ENCODE results near the gene CCDC69. TPM values are rescaled to one million over a fixed set of nuclear protein-coding genes. Genes with fewer than 3 reads are reported as not detected.

Gene CCDC69
- total RNA-seq, 1 experiment from 2014 or later, result 0.08 TPM

DNA sequence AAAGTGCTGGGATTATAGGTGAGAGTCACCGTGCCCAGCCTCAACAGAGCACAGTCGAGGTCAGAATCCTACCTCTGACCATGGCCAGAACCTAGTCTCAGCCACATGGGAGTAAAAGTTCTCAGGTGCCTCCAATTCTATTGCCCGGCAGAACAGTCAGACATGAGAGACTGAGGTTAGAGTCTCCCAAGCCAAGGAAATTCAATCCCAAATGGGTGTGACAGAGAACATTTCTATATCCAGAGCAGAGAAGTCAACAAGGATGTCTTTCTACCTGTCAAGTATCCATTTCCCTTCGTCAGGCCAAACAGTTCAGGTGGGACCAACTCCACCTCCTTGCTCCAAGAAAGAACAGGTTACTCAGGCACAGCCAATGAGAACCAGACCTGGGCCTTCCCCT is 76.9 kb downstream of the CCDC69 start:
- Histone ChIP-seq H3K36me3 (peaks cover 68% of the 10 kb centered on the region), H3K27ac (no peak overlapping the region), H3K4me1 (no peaks in the 10 kb centered on the region; the same call in 1 of the 2 replicates), H3K9me3 (replicated peaks) (no peaks in the 10 kb centered on the region), H3K4me3 (no peak overlapping the region), H3K27me3 (no peaks in the 10 kb centered on the region)
- DNase-seq, result no peak

DNA sequence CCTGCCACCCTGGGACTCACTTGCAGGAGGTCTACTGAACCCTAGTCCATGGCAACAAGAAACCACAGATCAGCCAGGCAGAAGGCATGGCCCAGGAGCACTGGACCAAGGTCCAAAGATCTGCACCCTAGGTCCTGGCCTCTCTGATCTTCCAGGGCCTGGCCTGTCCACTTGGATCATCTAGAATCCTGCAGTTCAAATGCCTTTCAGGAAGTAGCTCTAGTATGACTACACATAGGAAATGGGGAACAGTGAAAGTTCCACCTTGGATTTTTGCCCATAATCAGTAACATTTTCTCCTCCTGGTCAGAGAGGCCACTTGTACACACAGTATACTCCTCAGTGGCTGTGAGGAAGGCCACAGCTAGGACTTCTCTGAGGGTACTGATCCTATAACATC is 77.8 kb downstream of the CCDC69 start:
- Histone ChIP-seq H3K9me3 (replicated peaks) (no peaks in the 10 kb centered on the region), H3K27me3 (no peaks in the 10 kb centered on the region), H3K27ac (no peak overlapping the region), H3K4me3 (no peak overlapping the region), H3K4me1 (no peaks in the 10 kb centered on the region; the same call in 1 of the 2 replicates), H3K36me3 (peaks cover 67% of the 10 kb centered on the region)
- DNase-seq, result no peak

DNA sequence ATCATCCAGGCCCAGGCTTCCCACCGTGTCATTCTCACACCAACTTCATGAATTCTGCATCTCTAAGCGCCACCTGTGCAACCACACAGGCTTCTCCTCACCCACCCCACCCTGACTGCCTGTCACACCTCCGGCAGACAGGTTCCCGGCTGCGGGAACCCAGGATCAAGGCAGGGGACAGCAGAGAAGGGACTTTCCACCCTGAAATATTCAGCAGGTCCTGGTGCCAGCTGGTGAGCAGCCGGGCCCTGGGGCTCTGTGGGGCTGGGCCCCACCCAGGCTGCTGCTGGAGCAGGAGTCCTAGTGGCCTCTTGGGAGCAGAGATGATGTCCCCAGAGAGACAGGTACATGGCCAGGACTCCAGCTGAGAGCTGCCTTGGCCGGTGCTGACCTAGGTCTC is 79.0 kb downstream of the CCDC69 start:
- Histone ChIP-seq H3K9me3 (replicated peaks) (no peaks in the 10 kb centered on the region), H3K27me3 (no peaks in the 10 kb centered on the region), H3K4me3 (no peak overlapping the region), H3K4me1 (no peaks in the 10 kb centered on the region), H3K27ac (no peak overlapping the region), H3K36me3 (peaks cover 66% of the 10 kb centered on the region)
- DNase-seq, result no peak

DNA sequence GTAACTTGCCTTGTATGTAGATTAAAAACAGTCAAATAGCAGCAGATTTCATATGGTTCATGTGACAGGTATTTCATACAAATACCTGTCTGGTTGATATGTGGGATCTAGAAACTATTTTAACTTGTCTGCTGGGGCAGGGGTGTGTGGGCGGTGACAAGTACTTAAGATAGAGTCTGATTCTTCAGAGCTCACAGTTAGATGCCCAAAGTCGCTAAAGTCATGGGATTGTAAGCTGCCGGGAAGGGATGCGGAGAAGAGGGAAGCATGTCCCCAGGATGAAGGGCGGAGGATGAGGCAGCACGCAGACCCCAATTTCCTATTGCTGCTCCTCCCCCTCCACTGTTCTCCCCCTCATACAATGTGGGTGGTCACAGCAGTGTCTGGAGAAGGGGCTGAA is 79.6 kb downstream of the CCDC69 start:
- no peaks in the 10 kb centered on the region for H3K9me3 ChIP-seq (replicated peaks)
- no peaks in the 10 kb centered on the region for H3K4me1 ChIP-seq
- no peaks in the 10 kb centered on the region for H3K27me3 ChIP-seq
- no peak for DNase-seq
- H3K36me3 ChIP-seq, result peaks cover 72% of the 10 kb centered on the region
- no peak overlapping the region for H3K4me3 ChIP-seq
- H3K27ac ChIP-seq, result no peak overlapping the region

DNA sequence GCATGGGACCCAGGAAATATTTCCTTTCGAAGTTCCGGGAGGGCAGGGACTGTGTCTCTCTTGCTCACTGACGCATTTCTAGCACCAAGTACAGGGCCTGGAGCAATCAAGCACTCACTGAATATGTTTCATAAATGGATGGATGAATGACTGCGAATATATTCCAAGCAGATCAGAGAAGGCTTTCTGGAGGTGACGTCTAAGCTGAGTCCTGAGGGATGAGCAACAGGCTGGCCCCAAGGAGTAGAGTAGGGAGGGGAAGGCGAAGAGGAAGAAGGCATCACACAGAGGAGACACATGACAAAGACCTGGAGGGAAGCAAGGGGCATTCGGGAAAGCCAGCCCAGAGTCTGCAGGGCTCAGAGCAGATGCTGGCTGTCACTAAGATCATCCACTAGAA is 80.2 kb downstream of the CCDC69 start:
- Histone ChIP-seq H3K4me3 (no peak overlapping the region), H3K9me3 (replicated peaks) (no peaks in the 10 kb centered on the region), H3K27ac (no peak overlapping the region), H3K27me3 (no peaks in the 10 kb centered on the region), H3K36me3 (peaks cover 77% of the 10 kb centered on the region), H3K4me1 (no peaks in the 10 kb centered on the region)
- DNase-seq, result no peak

DNA sequence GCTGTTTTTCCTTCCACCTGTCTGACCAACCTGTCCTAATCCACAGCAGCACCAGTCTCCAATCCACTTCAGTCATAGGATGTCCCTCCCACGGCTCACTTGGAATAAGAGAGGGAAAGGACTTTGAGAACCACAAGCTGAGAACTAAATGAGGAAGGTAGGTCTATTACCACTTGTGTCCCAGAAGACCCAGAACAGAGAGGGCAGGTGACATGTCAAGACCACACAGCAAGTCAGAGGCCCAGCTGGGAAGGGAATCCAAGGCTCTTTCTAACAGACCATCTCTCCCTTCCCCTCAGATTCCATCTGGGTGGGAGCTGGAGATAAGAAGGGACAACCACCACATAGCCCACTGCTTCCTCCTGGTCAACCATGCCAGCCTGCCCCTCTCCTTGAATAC is 81.0 kb downstream of the CCDC69 start:
- no peak overlapping the region for H3K27ac ChIP-seq
- H3K4me1 ChIP-seq, result no peaks in the 10 kb centered on the region
- DNase-seq, result no peak
- no peaks in the 10 kb centered on the region for H3K27me3 ChIP-seq
- H3K9me3 ChIP-seq (replicated peaks), result no peaks in the 10 kb centered on the region
- H3K36me3 ChIP-seq, result peaks cover 76% of the 10 kb centered on the region
- H3K4me3 ChIP-seq, result no peak overlapping the region

DNA sequence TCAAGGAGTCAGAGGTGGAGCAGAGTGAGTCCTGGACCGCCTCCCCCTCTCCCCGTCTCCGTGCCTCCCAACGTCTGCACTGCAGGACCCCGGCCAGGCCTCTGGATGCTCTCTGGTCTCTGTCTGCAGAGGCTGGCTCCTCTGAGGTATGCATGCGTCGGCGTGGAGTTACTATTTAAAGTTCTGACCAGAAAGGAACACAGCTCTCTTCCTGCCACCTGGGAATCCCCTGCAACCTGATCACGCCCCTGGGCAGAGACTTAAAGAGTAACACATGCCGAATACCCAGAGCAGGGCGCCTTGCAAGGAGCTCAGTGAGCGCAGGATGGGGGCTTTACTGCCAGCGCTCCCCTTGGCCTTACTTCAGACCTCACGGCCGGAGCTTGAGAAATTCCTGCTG is 82.4 kb downstream of the CCDC69 start:
- Histone ChIP-seq H3K4me1 (no peaks in the 10 kb centered on the region), H3K4me3 (no peak overlapping the region), H3K27ac (no peak overlapping the region), H3K36me3 (peaks cover 76% of the 10 kb centered on the region), H3K27me3 (no peaks in the 10 kb centered on the region), H3K9me3 (replicated peaks) (no peaks in the 10 kb centered on the region)
- DNase-seq, result no peak

DNA sequence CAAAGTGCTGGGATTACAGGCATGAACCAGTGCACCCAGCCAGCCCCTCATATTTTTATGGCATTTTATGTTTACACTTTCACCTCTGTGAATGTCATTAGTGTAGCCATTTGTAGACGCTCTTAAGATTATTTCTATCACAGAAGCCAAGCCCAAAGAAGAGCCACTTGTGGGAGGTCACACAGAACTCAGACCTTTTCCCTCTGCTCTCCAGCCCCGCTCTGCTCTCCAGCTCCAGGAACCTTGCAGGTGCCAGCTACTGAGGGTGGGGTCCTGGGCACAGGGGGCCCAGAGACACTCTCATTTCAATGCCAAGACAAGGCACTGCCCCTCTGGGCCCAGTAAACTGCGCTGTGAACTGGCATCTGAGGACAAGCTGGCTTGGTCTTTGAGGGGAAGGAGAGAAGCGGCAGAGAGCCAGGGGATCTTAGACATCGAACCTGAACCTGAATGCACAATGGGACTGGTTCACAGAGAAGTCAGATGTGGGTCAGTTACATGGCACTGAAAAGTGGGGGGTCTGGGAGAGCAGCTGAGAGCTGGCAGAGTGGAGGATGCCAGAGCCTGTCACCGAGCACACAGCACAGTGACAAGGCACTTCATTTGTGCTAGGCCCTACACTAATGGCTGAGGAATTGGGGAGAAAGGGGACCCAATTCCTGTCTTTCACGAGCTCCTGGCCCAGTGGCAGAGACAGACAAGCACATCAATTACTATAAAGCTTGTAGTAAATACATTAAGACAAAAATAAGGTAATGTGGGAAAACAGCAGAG is 83.0 kb downstream of the CCDC69 start:
- no peak overlapping the region for H3K27ac ChIP-seq
- H3K36me3 ChIP-seq, result peaks cover 76% of the 10 kb centered on the region
- no peak for DNase-seq
- H3K4me1 ChIP-seq, result no peaks in the 10 kb centered on the region
- H3K27me3 ChIP-seq, result no peaks in the 10 kb centered on the region
- H3K4me3 ChIP-seq, result no peak overlapping the region
- no peaks in the 10 kb centered on the region for H3K9me3 ChIP-seq (replicated peaks)

DNA sequence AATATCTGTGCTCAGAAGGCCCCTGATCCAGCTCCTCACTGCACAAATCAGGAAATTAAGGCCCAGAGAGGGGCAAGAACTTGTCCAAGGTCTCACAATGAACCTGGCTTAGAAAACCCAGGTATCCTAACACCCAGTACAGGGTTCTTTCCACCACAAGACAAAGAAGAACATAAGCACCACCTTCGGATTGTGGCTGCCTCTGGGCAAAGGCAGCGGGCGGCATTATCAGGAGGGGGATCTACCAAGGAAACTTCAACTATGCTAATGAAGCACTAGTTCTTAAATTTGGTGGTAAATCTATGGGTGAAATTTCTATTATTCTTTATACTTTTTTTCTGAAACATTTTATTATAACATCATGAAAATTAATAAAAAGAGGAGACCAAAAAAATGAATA is 84.2 kb downstream of the CCDC69 start:
- H3K4me1 ChIP-seq, result no peaks in the 10 kb centered on the region
- H3K27ac ChIP-seq, result no peak overlapping the region
- peaks cover 81% of the 10 kb centered on the region for H3K36me3 ChIP-seq
- no peak for DNase-seq
- no peak overlapping the region for H3K4me3 ChIP-seq
- no peaks in the 10 kb centered on the region for H3K27me3 ChIP-seq
- H3K9me3 ChIP-seq (replicated peaks), result no peaks in the 10 kb centered on the region

DNA sequence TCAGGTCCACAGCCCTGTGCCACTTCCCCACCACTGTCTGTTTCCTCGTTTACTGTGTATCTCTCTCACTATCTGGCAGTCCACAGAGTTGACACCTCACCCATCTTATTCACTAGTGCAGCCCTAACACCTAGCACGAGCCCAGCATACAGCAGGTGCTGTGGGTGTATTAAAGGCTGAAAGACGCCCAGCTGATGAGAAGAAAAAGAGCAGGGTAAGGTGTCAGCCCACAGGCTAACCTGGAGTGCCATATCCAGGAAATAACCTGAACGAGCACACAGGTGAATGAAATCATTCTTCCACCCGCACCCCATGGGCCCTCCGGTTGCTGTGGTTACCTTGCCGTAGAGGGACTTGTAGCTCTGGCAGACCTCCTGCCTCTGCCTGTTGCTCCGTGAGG is 84.9 kb downstream of the CCDC69 start:
- H3K4me1 ChIP-seq, result no peaks in the 10 kb centered on the region
- no peak overlapping the region for H3K27ac ChIP-seq
- H3K27me3 ChIP-seq, result no peaks in the 10 kb centered on the region
- peaks cover 82% of the 10 kb centered on the region for H3K36me3 ChIP-seq
- no peaks in the 10 kb centered on the region for H3K9me3 ChIP-seq (replicated peaks)
- no peak overlapping the region for H3K4me3 ChIP-seq
- no peak for DNase-seq

DNA sequence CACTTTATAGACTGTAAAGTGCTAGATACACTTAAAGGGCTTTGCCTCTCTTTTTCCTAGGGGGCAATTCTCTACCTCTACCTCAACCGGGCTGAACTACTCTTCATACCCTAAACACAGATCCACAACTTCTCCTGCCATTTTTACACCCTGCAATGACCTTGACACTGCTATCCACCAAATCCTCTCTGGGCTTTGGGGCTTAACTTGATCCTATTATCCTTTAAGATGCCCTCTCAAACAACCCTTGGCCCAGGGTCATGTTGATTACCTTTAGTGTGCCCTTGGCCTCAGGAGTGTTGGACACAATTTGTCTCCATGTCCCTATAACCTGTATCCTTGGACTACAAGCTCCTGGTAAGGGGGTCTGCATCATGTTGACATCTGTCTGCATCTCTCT is 85.8 kb downstream of the CCDC69 start:
- Histone ChIP-seq H3K27me3 (no peaks in the 10 kb centered on the region), H3K27ac (no peak overlapping the region), H3K4me1 (no peaks in the 10 kb centered on the region), H3K4me3 (no peak overlapping the region), H3K9me3 (replicated peaks) (no peaks in the 10 kb centered on the region), H3K36me3 (peaks cover 84% of the 10 kb centered on the region)
- no peak for DNase-seq

DNA sequence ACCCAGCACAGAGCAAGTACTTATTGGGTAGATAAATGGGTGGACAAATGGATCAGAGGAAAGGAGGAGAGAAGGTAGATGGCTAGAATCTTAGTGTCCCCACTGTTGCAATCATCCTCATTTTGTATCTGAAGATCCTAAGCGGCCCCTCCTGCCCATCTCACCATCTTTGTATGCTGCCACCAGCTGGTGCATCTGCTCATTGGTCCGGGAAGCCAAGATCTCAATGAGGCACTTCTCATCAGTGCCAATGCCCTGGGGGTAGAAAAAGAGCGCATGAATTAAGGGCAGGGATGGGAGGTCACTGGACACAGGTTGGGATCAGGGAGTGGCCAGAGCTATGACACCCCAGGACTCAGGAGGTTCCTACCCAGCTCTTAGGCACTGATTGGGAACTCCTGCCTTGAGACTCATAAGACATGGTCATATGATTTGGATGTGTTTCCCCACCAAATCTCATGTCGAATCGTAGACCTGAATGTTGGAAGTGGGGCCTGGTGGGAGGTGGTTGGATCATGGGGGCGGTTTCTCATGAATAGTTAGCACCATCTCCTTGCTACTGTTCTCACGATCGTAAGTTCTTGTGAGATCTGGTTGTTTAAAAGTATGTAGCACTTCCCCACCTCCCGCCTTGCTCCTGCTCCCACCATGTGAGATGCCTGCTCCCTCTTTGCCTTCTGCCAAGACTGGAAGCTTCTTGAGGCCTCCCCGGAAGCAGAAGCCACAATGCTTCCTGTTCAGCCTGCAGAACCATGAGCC is 86.6 kb downstream of the CCDC69 start:
- H3K9me3 ChIP-seq (replicated peaks), result no peaks in the 10 kb centered on the region
- no peaks in the 10 kb centered on the region for H3K4me1 ChIP-seq
- DNase-seq, result no peak
- H3K36me3 ChIP-seq, result peaks cover 89% of the 10 kb centered on the region
- no peaks in the 10 kb centered on the region for H3K27me3 ChIP-seq
- no peak overlapping the region for H3K27ac ChIP-seq
- no peak overlapping the region for H3K4me3 ChIP-seq

DNA sequence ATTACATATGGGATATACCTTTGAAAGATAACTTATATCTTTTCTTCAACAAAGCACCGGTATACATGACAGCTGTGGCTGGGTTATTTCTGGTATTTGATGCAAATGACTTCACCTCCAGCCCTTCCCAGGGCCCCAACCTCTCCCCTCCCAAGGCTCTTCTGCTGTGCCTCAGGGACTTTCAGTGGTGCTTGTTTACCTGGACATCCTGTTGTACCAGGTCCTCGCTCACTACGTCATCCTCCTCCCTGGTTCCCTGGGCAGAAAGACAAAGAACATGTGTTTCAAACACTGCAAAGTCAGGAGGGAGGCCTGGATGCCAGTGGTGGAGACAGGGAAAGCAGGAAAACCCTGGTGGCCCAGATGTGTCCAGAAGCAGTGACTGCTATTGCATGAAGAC is 89.7 kb downstream of the CCDC69 start:
- Histone ChIP-seq H3K9me3 (replicated peaks) (no peaks in the 10 kb centered on the region), H3K27ac (no peak overlapping the region), H3K4me3 (no peak overlapping the region), H3K27me3 (no peaks in the 10 kb centered on the region), H3K4me1 (no peaks in the 10 kb centered on the region), H3K36me3 (peaks cover 97% of the 10 kb centered on the region)
- no peak for DNase-seq

DNA sequence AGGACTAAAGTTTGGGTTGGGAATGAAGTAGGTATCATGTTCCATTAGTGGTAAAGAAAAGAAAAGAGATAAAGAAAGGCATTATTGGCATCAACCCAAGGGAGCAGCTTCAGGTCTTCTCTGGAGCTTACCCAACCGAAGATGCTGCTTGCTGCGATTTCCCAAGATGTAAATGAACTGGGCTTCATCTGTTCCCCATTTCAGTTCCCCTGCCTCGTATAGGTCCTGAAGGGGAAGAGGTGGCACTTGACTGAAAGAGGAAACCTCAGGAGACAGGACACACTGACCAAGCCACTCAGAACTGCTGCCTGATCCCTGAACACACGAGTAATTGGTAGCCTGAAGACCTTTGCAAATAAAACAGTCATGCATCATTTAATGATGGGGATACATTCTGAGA is 90.9 kb downstream of the CCDC69 start:
- no peak overlapping the region for H3K27ac ChIP-seq
- H3K4me1 ChIP-seq, result no peaks in the 10 kb centered on the region
- no peak overlapping the region for H3K4me3 ChIP-seq
- H3K36me3 ChIP-seq, result peaks cover 97% of the 10 kb centered on the region
- no peak for DNase-seq
- no peaks in the 10 kb centered on the region for H3K27me3 ChIP-seq
- H3K9me3 ChIP-seq (replicated peaks), result no peaks in the 10 kb centered on the region
